NB4 (cell line): Measurements from ENCODE around the gene POLR2F.

Experiments used
- DNase-seq: peaks from one replicate; pipeline ENCODE4 v3.0.0; 2010; ENCODE audit warnings: low read depth
- H3K4me3 ChIP-seq: one replicate; pipeline ENCODE4 v1.5.1; 2011; ENCODE audit warnings: mild to moderate bottlenecking, low read depth, low read length, moderate library complexity
- MYC ChIP-seq: IDR thresholded peaks from 2 replicates; pipeline ENCODE4 v1.6.1; 2011; ENCODE audit warnings: low read depth, low read length
- POLR2A ChIP-seq: IDR thresholded peaks from 2 replicates; pipeline ENCODE4 v1.6.1; 2011; ENCODE audit warnings: mild to moderate bottlenecking; ENCODE audit not compliant: insufficient read length; ENCODE audit errors: extremely low read depth
- TF ChIP-seq, protein P1 (sequence below): IDR thresholded peaks from one replicate; pipeline ENCODE4 v1.5.1; 2012; ENCODE audit warnings: low read depth, low read length
- TF ChIP-seq, protein P2 (sequence below): IDR thresholded peaks from 2 replicates; pipeline ENCODE4 v1.6.1; 2011; ENCODE audit warnings: low read depth, low read length

The POLR2F gene

DNA sequence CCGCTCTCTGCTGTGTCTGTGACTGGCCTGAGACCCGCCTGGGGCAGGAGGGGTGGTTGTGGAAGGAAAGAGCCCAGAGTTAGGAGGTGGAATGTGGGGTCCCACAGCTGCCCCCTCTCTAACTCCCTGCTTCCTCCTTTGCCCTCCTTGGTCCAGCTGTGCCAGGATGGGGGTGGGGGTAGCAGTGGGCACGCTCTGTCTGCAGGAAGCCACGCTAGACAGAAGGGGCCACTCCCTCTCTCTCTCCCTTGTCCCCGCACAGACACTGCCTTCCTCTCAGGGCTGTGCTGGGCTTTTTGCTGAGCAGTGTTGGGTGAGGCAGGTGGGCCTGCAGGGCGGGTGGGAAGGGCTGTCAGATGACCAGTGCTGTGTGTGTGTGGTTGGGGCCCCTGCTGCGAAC, 32.9 kb downstream of the POLR2F start:
- TF ChIP-seq, protein P1, sequence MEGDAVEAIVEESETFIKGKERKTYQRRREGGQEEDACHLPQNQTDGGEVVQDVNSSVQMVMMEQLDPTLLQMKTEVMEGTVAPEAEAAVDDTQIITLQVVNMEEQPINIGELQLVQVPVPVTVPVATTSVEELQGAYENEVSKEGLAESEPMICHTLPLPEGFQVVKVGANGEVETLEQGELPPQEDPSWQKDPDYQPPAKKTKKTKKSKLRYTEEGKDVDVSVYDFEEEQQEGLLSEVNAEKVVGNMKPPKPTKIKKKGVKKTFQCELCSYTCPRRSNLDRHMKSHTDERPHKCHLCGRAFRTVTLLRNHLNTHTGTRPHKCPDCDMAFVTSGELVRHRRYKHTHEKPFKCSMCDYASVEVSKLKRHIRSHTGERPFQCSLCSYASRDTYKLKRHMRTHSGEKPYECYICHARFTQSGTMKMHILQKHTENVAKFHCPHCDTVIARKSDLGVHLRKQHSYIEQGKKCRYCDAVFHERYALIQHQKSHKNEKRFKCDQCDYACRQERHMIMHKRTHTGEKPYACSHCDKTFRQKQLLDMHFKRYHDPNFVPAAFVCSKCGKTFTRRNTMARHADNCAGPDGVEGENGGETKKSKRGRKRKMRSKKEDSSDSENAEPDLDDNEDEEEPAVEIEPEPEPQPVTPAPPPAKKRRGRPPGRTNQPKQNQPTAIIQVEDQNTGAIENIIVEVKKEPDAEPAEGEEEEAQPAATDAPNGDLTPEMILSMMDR, result no peak
- TF ChIP-seq, protein P2, sequence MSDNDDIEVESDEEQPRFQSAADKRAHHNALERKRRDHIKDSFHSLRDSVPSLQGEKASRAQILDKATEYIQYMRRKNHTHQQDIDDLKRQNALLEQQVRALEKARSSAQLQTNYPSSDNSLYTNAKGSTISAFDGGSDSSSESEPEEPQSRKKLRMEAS, result no peak
- TF ChIP-seq POLR2A (no peak), MYC (no peak)
- no peak for DNase-seq
- no peak overlapping the region for H3K4me3 ChIP-seq

DNA sequence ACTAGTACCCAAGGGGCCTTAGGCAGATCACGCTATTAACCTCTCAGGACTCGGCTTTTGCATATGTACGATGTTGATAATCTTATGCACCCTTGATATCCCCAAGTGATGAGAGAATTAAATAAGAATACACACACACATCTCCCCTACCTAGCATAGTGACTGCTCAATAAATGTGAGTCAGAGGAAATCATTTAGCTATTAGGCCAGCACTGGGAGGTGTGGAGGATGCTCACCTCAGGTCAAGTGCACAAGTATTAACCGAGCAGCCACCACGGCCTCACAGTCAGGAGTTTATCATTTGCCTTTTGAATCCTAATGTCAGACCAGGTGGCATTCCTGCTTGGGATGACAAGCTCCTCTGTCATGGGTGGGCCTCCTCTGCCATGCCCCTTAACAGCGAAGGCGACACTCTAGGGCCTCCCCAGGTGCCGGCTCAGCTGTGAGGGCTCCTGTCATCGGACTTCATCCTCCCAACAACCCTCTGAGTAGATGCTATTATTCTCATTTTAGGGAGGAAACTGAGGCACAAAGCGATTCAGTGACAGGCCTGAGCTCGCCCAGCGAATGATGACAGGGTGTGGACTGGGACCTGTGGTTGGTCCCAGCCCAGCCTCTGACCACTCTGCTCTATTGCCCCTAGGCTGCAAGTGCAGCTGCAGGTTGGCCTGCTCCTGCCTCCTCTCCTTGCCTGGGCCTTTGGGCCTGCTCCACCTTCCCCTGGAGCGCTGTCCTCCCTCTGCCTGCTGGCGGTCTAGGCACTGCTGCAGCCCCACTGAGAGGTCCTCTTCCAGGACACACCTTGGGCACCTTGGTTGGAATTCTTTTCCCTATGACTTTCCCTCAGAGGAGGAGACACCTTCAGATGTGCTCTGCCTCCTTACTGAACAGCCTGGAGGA, 35.9 kb downstream of the POLR2F start:
- H3K4me3 ChIP-seq, result no peak overlapping the region
- no peak for DNase-seq
- TF ChIP-seq MYC (no peak), POLR2A (no peak)
- TF ChIP-seq, protein P1, result no peak
- TF ChIP-seq, protein P2, result no peak

GRCh38 chr22:37990301-37990700, 36.8 kb downstream of the POLR2F start:
- DNase-seq, result no peak
- H3K4me3 ChIP-seq, result no peak overlapping the region
- TF ChIP-seq POLR2A (no peak), MYC (no peak)
- TF ChIP-seq, protein P2, result no peak
- TF ChIP-seq, protein P1, result no peak

DNA sequence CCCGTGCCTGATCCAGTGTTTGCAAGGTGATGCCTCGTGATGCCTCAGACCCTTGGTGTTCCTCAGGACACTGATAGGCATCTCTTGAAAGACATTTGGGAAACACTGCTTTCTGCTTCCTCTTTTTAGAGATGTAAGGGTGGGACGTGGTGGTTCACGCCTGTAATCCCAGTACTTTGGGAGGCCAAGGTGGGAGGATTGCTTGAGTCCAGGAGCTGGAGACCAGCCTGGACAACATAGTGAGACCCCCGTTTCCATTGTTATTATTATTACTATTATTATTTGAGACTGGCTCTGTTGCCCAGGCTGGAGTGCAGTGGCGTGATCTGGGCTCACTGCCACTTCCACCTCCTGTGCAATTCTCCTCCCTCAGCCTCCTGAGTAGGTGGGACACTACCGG, 37.4 kb downstream of the POLR2F start:
- no peak for DNase-seq
- no peak overlapping the region for H3K4me3 ChIP-seq
- TF ChIP-seq, protein P1, result no peak
- TF ChIP-seq POLR2A, result no peak
- TF ChIP-seq MYC, result no peak
- TF ChIP-seq, protein P2, result no peak

GRCh38 chr22:37991731-37992442, 38.4 kb downstream of the POLR2F start:
- TF ChIP-seq, protein P1, result no peak
- TF ChIP-seq, protein P2, result no peak
- H3K4me3 ChIP-seq, result no peak overlapping the region
- DNase-seq, result no peak
